Endodermal cell (in vitro differentiated cells): Measurements from ENCODE around the gene NKD2. TPM values are rescaled to one million over a fixed set of nuclear protein-coding genes. Genes with fewer than 3 reads are reported as not detected.

Experiments
- DNase-seq: peaks from one replicate; pipeline ENCODE4 v3.0.0-alpha.2; 2017
- H3K27ac ChIP-seq: 2 replicates; pipeline ENCODE4 v1.5.1; 2013; ENCODE audit warnings: mild to moderate bottlenecking, low read depth, low read length, moderate library complexity
- H3K27me3 ChIP-seq: 2 replicates; pipeline ENCODE4 v1.6.1; 2013; ENCODE audit warnings: mild to moderate bottlenecking, low read length, moderate library complexity; ENCODE audit not compliant: insufficient read depth, control insufficient read depth, poor library complexity, severe bottlenecking
- H3K36me3 ChIP-seq: 2 replicates; pipeline ENCODE4 v1.7.0; 2013; ENCODE audit warnings: mild to moderate bottlenecking, low read length, moderate library complexity; ENCODE audit not compliant: control insufficient read depth, insufficient read depth
- H3K4me1 ChIP-seq: one replicate; pipeline ENCODE4 v1.7.0; 2013; ENCODE audit warnings: low read length; ENCODE audit not compliant: control insufficient read depth, insufficient read depth
- H3K4me3 ChIP-seq: 2 replicates; pipeline ENCODE4 v1.5.1; 2013; ENCODE audit warnings: mild to moderate bottlenecking, low read length, moderate library complexity
- H3K9ac ChIP-seq: 2 replicates; pipeline ENCODE4 v1.6.1; 2013; ENCODE audit warnings: mild to moderate bottlenecking, low read length, moderate library complexity; ENCODE audit not compliant: poor library complexity, severe bottlenecking; ENCODE audit errors: extremely low read depth
- H3K9me3 ChIP-seq: 2 replicates; pipeline ENCODE4 v1.6.1; 2013; ENCODE audit warnings: mild to moderate bottlenecking, low read length, moderate library complexity; ENCODE audit not compliant: control insufficient read depth
- H3K27ac Mint-ChIP-seq: 2 replicates; pipeline ENCODE4 v1.8.0; 2020; ENCODE audit warnings: mixed read lengths
- H3K27me3 Mint-ChIP-seq: 2 replicates; pipeline ENCODE4 v1.8.0; 2021; ENCODE audit warnings: mild to moderate bottlenecking, mixed read lengths; ENCODE audit not compliant: insufficient read depth
- H3K36me3 Mint-ChIP-seq: 2 replicates; pipeline ENCODE4 v1.8.0; 2020; ENCODE audit warnings: low read depth, mixed read lengths
- H3K4me1 Mint-ChIP-seq: 2 replicates; pipeline ENCODE4 v1.8.0; 2020; ENCODE audit warnings: mixed read lengths
- H3K4me3 Mint-ChIP-seq: 2 replicates; pipeline ENCODE4 v1.8.0; 2020; ENCODE audit warnings: mild to moderate bottlenecking, moderate library complexity, mixed read lengths
- H3K9me3 Mint-ChIP-seq: 2 replicates; pipeline ENCODE4 v1.8.0; 2020; ENCODE audit warnings: mild to moderate bottlenecking, mixed read lengths
- CTCF ChIP-seq: fragments of 200-600 bp; sonication (generic); conservative IDR thresholded peaks from 2 replicates; pipeline ENCODE4 v1.5.0; 2021; ENCODE audit warnings: antibody characterized with exemption, mild to moderate bottlenecking
- WGBS, 2 experiments: methylation state at CpG; one replicate each; pipeline versions ENCODE4 v1.1.5 to v1.1.7; 2013; ENCODE audit warnings: missing lambda C conversion rate in 2 of 2, mixed read lengths in 1 of 2; ENCODE audit not compliant: insufficient coverage in 1 of 2, insufficient read length in 1 of 2; 5-methylcytosine and 5-hydroxymethylcytosine counted together
- total RNA-seq, 2 donors: library from RNA; stranded (reverse); fragmentation: NEBNext Ultra II Directional in 1 of 2; extraction: Animal tissue kit (Norgen Biotek cat#: 25700) in 1 of 2; gene quantifications; 2 replicates in 1 of 2; 3 replicates in 1 of 2; pipeline ENCODE4 v1.2.1, GENCODE V29; 2021

The NKD2 gene
- total RNA-seq, 2 donors from 2014 or later = 11.2 to 13.9 TPM

- Mint-ChIP-seq H3K27ac (no peak overlapping the region), H3K4me1 (no peaks in the 10 kb centered on the region), H3K9me3 (no peaks in the 10 kb centered on the region), H3K27me3 (peaks cover 6% of the 10 kb centered on the region), H3K36me3 (no peaks in the 10 kb centered on the region), H3K4me3 (no peak overlapping the region)
- Histone ChIP-seq H3K4me1 (no peaks in the 10 kb centered on the region), H3K4me3 (no peak overlapping the region), H3K27me3 (peaks cover 5% of the 10 kb centered on the region), H3K9me3 (no peaks in the 10 kb centered on the region), H3K9ac (no peak overlapping the region), H3K36me3 (no peaks in the 10 kb centered on the region), H3K27ac (no peak overlapping the region)
- TF ChIP-seq CTCF = no peak
- WGBS, 2 experiments = 83 to 97% methylated on average over 6 to 8 of the region's 9 CpGs
- no peak for DNase-seq
These were observed 42.3 kb upstream of the NKD2 start for GRCh38 chr5:966345-966710.

GRCh38 chr5:966941-967340 lies 41.7 kb upstream of the NKD2 start:
- no peaks in the 10 kb centered on the region for H3K9me3 Mint-ChIP-seq

GRCh38 chr5:968881-969280 lies 39.7 kb upstream of the NKD2 start:
- Histone ChIP-seq H3K9me3 (no peaks in the 10 kb centered on the region), H3K27ac (no peak overlapping the region), H3K4me1 (no peaks in the 10 kb centered on the region), H3K4me3 (no peak overlapping the region), H3K36me3 (no peaks in the 10 kb centered on the region), H3K27me3 (peaks cover 11% of the 10 kb centered on the region), H3K9ac (no peak overlapping the region)
- H3K4me1 Mint-ChIP-seq = no peaks in the 10 kb centered on the region
- H3K36me3 Mint-ChIP-seq = no peaks in the 10 kb centered on the region
- H3K27ac Mint-ChIP-seq = no peak overlapping the region
- no peak for TF ChIP-seq CTCF
- no peak overlapping the region for H3K4me3 Mint-ChIP-seq
- no peak for DNase-seq
- H3K9me3 Mint-ChIP-seq = peaks cover 4% of the 10 kb centered on the region
- WGBS, 2 experiments = 92 to 95% methylated on average over 5 to 6 of the region's 6 CpGs
- peaks cover 8% of the 10 kb centered on the region for H3K27me3 Mint-ChIP-seq

More at GRCh38 chr5:966941-967340, 41.7 kb upstream of the NKD2 start:
- Mint-ChIP-seq H3K27ac (no peak overlapping the region), H3K36me3 (no peaks in the 10 kb centered on the region), H3K27me3 (peaks cover 8% of the 10 kb centered on the region), H3K4me1 (no peaks in the 10 kb centered on the region), H3K4me3 (no peak overlapping the region)
- H3K27ac ChIP-seq = no peak overlapping the region
- H3K36me3 ChIP-seq = no peaks in the 10 kb centered on the region
- WGBS, 2 experiments = 92 to 100% methylated on average over 5 to 6 of the region's 6 CpGs
- no peak for DNase-seq
- no peaks in the 10 kb centered on the region for H3K4me1 ChIP-seq
- no peak overlapping the region for H3K4me3 ChIP-seq
- TF ChIP-seq CTCF = no peak
- H3K27me3 ChIP-seq = peaks cover 10% of the 10 kb centered on the region
- no peaks in the 10 kb centered on the region for H3K9me3 ChIP-seq
- H3K9ac ChIP-seq = no peak overlapping the region
